ENCODE results near the gene CHMP2B.

GRCh38 chr3:87248831-87249230 lies 21.7 kb downstream of the CHMP2B start:
- no peak for TF ChIP-seq ZNF202 (tag by site-specific recombination; IDR thresholded peaks at IDR 0.05; ENCODE audit: borderline replicate concordance)
- no peak for TF ChIP-seq ZNF518A (tag by site-specific recombination; conservative IDR thresholded peaks at IDR 0.05; ENCODE audit: low read depth)
- no peak for TF ChIP-seq CTCF (tag by site-specific recombination; IDR thresholded peaks at IDR 0.05)
- TF ChIP-seq ZBTB1 (tag by site-specific recombination; IDR thresholded peaks at IDR 0.05), result no peak
- no peak for TF ChIP-seq ZNF335 (tag by site-specific recombination; conservative IDR thresholded peaks at IDR 0.05)
- TF ChIP-seq ZNF580 (tag by site-specific recombination; IDR thresholded peaks at IDR 0.05), result no peak
- no peak for TF ChIP-seq ZSCAN23 (tag by site-specific recombination; IDR thresholded peaks at IDR 0.05)
- TF ChIP-seq WT1 (tag by site-specific recombination; IDR thresholded peaks at IDR 0.05), result no peak
- TF ChIP-seq ZNF830 (tag by site-specific recombination; IDR thresholded peaks at IDR 0.05; ENCODE audit: low read depth), result no peak
- TF ChIP-seq ZNF280D (tag by site-specific recombination; IDR thresholded peaks at IDR 0.05), result no peak
